ENCODE results near the gene MYH14. TPM values are rescaled to one million over a fixed set of nuclear protein-coding genes. Genes with fewer than 3 reads are reported as not detected.

Gene MYH14
- total and polyA plus RNA-seq, 2 of the 13 experiments (the other 11 are each of a cell fraction or from before 2014, with no cell fraction given) = 5.5 to 5.8 TPM

GRCh38 chr19:50328224-50328872, 124.9 kb downstream of the MYH14 start (continued):
- no peak for TF ChIP-seq CENPBD1 (CRISPR knock-in tag; IDR thresholded peaks at IDR 0.05; ENCODE audit: borderline replicate concordance, low read depth)
- TF ChIP-seq YEATS2 (CRISPR knock-in tag; IDR thresholded peaks at IDR 0.05; ENCODE audit: borderline replicate concordance) = no peak
- TF ChIP-seq, protein P1, sequence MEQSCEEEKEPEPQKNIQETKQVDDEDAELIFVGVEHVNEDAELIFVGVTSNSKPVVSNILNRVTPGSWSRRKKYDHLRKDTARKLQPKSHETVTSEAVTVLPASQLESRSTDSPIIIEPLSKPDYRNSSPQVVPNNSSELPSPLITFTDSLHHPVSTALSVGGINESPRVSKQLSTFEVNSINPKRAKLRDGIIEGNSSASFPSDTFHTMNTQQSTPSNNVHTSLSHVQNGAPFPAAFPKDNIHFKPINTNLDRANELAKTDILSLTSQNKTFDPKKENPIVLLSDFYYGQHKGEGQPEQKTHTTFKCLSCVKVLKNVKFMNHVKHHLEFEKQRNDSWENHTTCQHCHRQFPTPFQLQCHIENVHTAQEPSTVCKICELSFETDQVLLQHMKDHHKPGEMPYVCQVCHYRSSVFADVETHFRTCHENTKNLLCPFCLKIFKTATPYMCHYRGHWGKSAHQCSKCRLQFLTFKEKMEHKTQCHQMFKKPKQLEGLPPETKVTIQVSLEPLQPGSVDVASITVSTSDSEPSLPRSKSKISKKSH (CRISPR knock-in tag; IDR thresholded peaks at IDR 0.05; ENCODE audit: borderline replicate concordance) = 0 out of 2 replicates have a peak, but pooled peaks have one; percentile 30
- TF ChIP-seq ZNF841 (CRISPR knock-in tag; IDR thresholded peaks at IDR 0.05; ENCODE audit: borderline replicate concordance) = 0 out of 2 replicates have a peak, but pooled peaks have one; percentile 23

- Histone ChIP-seq H3K27ac (ENCODE audit: extremely low read length, insufficient read depth, low read length) (no peak overlapping the region), H3K27me3 (ENCODE audit: control insufficient read depth in 1 of 2, insufficient read depth in 2 of 2, low read length in 2 of 2) (no peaks in the 10 kb centered on the region), H3K79me2 (ENCODE audit: insufficient read depth, low read length) (no peaks in the 10 kb centered on the region), H4K20me1 (ENCODE audit: insufficient read depth, low read length) (peaks cover 7% of the 10 kb centered on the region; the same call in 1 of the 2 replicates), H3K36me3 (replicated peaks in 1 of 2; ENCODE audit: control insufficient read depth in 1 of 2, insufficient read depth in 2 of 2, low read length in 2 of 2) (no peaks in the 10 kb centered on the region; a peak in 1 of 5 replicates), H3K4me2 (ENCODE audit: low read depth, low read length) (peak overlapping the region; percentile 85; the same call in 1 of the 2 replicates), H3K4me3 (replicated peaks in 1 of 3; ENCODE audit: insufficient read depth in 1 of 3, low read depth in 2 of 3, low read length in 3 of 3) (peak overlapping the region in 2 of 3 experiments; percentile 63 to 75; a peak in 3 of 6 replicates), H2AFZ (ENCODE audit: low read length) (no peak overlapping the region), H3K9ac (ENCODE audit: insufficient read depth, low read depth, low read length) (no peak overlapping the region; the same call in 1 of the 2 replicates), H3K4me1 (ENCODE audit: insufficient read depth, low read length) (peaks cover 63% of the 10 kb centered on the region), H3K9me3 (ENCODE audit: low read length) (no peaks in the 10 kb centered on the region)
- in situ Hi-C loops (cut with HindIII; ENCODE audit: extremely low pct_ligation_motif_present, low pct_unique_long_range_greater_than_20kb) (loop anchor here (5.0 kb wide), 1 partner anchor 67 kb away; no protein-coding TSS in a partner anchor), intact Hi-C loops (cut with micrococcal nuclease; ENCODE audit: unreplicated experiment) (loop anchor here (5.0 kb wide), 1 partner anchor 67 kb away; no protein-coding TSS in a partner anchor)
- WGBS (ENCODE audit: low lambda C conversion rate) = 4% methylated on average over 11 of the region's 40 CpGs
- peak; percentile 4 for ATAC-seq
- FAIRE-seq = no peak
- no peak for DNase-seq (ENCODE audit: low spot score)
- ChIA-PET POLR2A (interaction anchor here (0.6 to 1.7 kb wide), 18 partner anchors 9 to 476 kb away, joined by 3 to 10 read pairs (median 4); partner anchors contain the start of genes NR1H2 and POLD1), CTCF (ENCODE audit: low intra/inter-chr PET ratio, low total read pairs) (no interaction called here)
- BruUV-seq (replicated peaks) = no TSS peak
- TF ChIP-seq, protein P2, sequence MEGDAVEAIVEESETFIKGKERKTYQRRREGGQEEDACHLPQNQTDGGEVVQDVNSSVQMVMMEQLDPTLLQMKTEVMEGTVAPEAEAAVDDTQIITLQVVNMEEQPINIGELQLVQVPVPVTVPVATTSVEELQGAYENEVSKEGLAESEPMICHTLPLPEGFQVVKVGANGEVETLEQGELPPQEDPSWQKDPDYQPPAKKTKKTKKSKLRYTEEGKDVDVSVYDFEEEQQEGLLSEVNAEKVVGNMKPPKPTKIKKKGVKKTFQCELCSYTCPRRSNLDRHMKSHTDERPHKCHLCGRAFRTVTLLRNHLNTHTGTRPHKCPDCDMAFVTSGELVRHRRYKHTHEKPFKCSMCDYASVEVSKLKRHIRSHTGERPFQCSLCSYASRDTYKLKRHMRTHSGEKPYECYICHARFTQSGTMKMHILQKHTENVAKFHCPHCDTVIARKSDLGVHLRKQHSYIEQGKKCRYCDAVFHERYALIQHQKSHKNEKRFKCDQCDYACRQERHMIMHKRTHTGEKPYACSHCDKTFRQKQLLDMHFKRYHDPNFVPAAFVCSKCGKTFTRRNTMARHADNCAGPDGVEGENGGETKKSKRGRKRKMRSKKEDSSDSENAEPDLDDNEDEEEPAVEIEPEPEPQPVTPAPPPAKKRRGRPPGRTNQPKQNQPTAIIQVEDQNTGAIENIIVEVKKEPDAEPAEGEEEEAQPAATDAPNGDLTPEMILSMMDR (CRISPR knock-in tag; IDR thresholded peaks at IDR 0.05) = peak; percentile 27; the same call in 1 of the 2 replicates
- no peak for TF ChIP-seq HCFC1 (IDR thresholded peaks at IDR 0.05; ENCODE audit: low read depth, low read length)
- 0 out of 3 replicates have a peak, but pooled peaks have one; percentile 25 for TF ChIP-seq MXI1 (IDR thresholded peaks at IDR 0.05; ENCODE audit: borderline replicate concordance, low read depth, low read length)
- TF ChIP-seq PLRG1 (conservative IDR thresholded peaks at IDR 0.05) = no peak
- peak; percentile 59 for TF ChIP-seq HNRNPLL (IDR thresholded peaks at IDR 0.05; ENCODE audit: low read depth, low read length, poor library complexity, severe bottlenecking)
- TF ChIP-seq STAG1 (CRISPR knock-in tag; IDR thresholded peaks at IDR 0.05) = peak; percentile 11; the same call in 1 of the 2 replicates
Observed at GRCh38 chr19:50328873-50329145, 125.4 kb downstream of the MYH14 start.
